GM23248 (cell line): ENCODE results near the gene ARMS2.

ENCODE experiments used
- EZH2 ChIP-seq: fragments of 200-600 bp; sonication (generic); IDR thresholded peaks from 2 replicates; pipeline ENCODE4 v1.6.1; 2018; ENCODE audit warnings: antibody characterized with exemption, mild to moderate bottlenecking; ENCODE audit not compliant: insufficient read depth, poor library complexity, severe bottlenecking
- EZH2phosphoT487 ChIP-seq: fragments of 200-600 bp; sonication (generic); IDR thresholded peaks from 2 replicates; pipeline ENCODE4 v1.6.1; 2018; ENCODE audit warnings: antibody characterized with exemption, moderate library complexity, mild to moderate bottlenecking, low read depth; ENCODE audit not compliant: insufficient read depth

DNA sequence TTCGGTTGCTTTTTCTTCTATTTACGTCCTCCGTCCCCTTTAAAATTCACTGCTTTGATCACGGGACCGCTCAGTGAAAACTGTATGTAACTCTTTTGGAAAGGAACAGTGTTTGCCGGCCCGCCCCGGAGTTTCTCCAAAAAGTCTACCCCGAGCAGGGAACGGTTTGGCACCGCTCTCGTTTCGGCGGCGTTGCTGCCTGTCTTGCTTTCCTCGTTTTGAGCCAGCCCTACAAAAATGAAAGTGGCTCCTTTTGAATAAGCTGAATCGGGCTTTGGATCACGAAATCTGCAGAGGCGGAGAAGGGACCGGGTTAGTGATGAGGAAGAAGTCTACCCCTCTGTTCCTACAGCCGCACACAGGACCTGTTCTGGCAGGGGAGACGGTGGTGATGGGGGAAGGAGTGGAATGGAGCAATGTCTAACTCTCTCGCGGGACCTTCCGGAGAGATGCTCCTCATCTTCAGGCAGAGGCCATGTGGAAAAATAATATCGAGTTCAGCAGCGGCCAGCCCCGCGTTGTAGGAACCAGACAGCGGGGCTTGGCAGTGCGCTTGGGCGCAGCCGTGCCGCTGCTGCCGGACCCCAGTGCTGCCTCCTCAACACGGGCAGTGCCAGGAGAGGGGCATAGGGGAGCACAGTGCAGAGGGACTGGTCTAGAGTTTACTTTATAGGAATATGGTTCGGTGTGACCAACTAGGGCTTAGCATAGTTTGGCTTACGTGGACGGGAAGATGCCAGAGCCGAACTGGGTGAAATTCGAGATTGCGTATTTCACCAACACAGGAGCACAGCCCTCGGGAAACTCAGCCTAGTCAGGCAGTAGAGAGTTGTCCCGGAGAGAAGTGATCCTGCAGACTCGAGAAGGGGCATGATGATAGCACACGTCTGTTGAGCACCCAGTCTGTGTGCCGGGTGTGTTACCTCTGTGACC lies 8.3 kb downstream of the ARMS2 start:
- TF ChIP-seq EZH2phosphoT487 (no peak), EZH2 (no peak)
